Smooth muscle cell (in vitro differentiated cells): ENCODE measurements around the gene SEMA3B. TPM values are rescaled to one million over a fixed set of nuclear protein-coding genes. Genes with fewer than 3 reads are reported as not detected.

Experiments used
- DNase-seq: peaks from one replicate; lab custom pipeline; 2025; ENCODE audit not compliant: unreplicated experiment; lab: John Stamatoyannopoulos, UW
- H2AFZ ChIP-seq: fragments of 200-600 bp; sonication (generic); 2 replicates; pipeline ENCODE4 v1.6.0; 2016; ENCODE audit warnings: antibody characterized with exemption, low read depth, mild to moderate bottlenecking
- H3F3A ChIP-seq: fragments of 200-600 bp; sonication (generic); 2 replicates; pipeline ENCODE4 v1.6.0; 2017; ENCODE audit warnings: antibody characterized with exemption, low read depth
- H3K27ac ChIP-seq: fragments of 200-600 bp; sonication (generic); 2 replicates; pipeline ENCODE4 v1.5.1; 2016; ENCODE audit warnings: low read depth, mild to moderate bottlenecking
- H3K27me3 ChIP-seq: fragments of 200-600 bp; sonication (generic); 2 replicates; pipeline ENCODE4 v1.6.1; 2016; ENCODE audit warnings: low read depth, mild to moderate bottlenecking
- H3K36me3 ChIP-seq: fragments of 200-600 bp; sonication (generic); 2 replicates; pipeline ENCODE4 v1.5.1; 2016; ENCODE audit warnings: low read depth
- H3K4me1 ChIP-seq: fragments of 200-600 bp; sonication (generic); 2 replicates; pipeline ENCODE4 v1.5.1; 2016; ENCODE audit warnings: low read depth
- H3K4me2 ChIP-seq: fragments of 200-600 bp; sonication (generic); 2 replicates; pipeline ENCODE4 v1.6.0; 2016; ENCODE audit warnings: mild to moderate bottlenecking
- H3K4me3 ChIP-seq: fragments of 200-600 bp; sonication (generic); 2 replicates; pipeline ENCODE4 v1.5.1; 2016; ENCODE audit warnings: mild to moderate bottlenecking
- H3K79me2 ChIP-seq: fragments of 200-600 bp; sonication (generic); 2 replicates; pipeline ENCODE4 v1.6.0; 2016; ENCODE audit warnings: low read depth, mild to moderate bottlenecking
- H3K9ac ChIP-seq: fragments of 200-600 bp; sonication (generic); 2 replicates; pipeline ENCODE4 v1.6.0; 2016; ENCODE audit warnings: low read depth
- H3K9me3 ChIP-seq: fragments of 200-600 bp; sonication (generic); replicated peaks from 2 replicates; pipeline ENCODE4 v1.5.1; 2016; ENCODE audit warnings: low read depth
- H4K20me1 ChIP-seq: fragments of 200-600 bp; sonication (generic); 2 replicates; pipeline ENCODE4 v1.6.0; 2016; ENCODE audit warnings: low read depth
- WGBS: methylation state at CpG from one replicate; pipeline ENCODE4 v1.1.7; 2016; ENCODE audit warnings: low lambda C conversion rate; 5-methylcytosine and 5-hydroxymethylcytosine counted together
- polyA plus RNA-seq: library from polyadenylated mRNA; unstranded; fragments of >200 nt; fragmentation: Nextera tagmentation; extraction: Ambion mirVana; gene quantifications from 2 replicates; pipeline ENCODE4 v1.2.1, GENCODE V29; 2016
- total RNA-seq: library from RNA; depleted of rRNA; stranded (reverse); fragments of >200 nt; gene quantifications from 2 replicates; pipeline ENCODE4 v1.2.3, GENCODE V29; 2014
- TF ChIP-seq, protein P1 (sequence below): fragments of 200-600 bp; sonication (generic); IDR thresholded peaks from 2 replicates; pipeline ENCODE4 v1.5.1; 2017; ENCODE audit warnings: borderline replicate concordance, mild to moderate bottlenecking, antibody characterized with exemption; ENCODE audit not compliant: insufficient read depth, poor library complexity, severe bottlenecking

SEMA3B gene
- total and polyA plus RNA-seq, 2 experiments from 2014 or later = 26.3 to 48.3 TPM

DNA sequence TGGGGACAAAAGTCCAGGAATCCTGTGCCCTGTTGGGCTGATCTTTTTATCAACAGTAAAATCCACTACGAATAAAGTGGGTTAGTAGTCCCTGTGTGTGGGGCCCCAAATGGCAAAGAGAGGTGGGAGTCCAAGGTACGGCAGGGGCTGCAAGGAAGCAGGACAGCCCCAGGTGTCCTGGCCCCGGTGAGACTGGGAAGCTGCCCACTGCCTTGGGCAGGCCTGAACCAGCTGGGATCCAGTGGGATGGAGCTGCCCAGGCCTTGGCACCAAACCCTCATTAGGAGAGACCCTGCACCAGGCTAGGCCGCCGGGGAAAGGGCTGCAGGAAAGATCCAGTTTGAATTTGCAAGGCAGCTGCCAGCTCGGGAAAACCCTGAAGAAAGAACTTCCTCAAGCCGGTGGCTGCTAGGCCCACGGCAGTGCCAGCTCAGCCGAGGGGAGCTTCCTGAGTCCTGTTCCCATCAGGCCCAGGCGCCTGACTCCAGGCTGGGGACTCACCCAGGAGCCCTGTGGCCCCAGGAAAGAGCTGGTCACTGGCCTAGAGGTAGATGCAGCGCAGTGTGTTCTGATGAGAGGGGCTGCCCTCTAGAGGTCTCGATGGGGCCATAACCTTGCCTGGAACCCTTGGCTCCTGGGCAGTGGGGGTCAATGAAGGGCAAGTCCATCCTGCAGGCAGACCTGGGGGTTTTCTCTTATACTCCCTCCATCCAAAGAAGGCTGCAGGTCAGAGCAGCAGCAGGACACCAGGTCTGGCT, 47.4 kb upstream of the SEMA3B start:
- Histone ChIP-seq H3K36me3 (no peaks in the 10 kb centered on the region), H3K79me2 (no peaks in the 10 kb centered on the region), H3K4me2 (no peak overlapping the region), H3K9me3 (no peaks in the 10 kb centered on the region), H2AFZ (no peak overlapping the region), H3K4me3 (no peak overlapping the region), H4K20me1 (no peaks in the 10 kb centered on the region), H3K27ac (no peak overlapping the region), H3F3A (no peaks in the 10 kb centered on the region), H3K4me1 (no peaks in the 10 kb centered on the region), H3K9ac (no peak overlapping the region), H3K27me3 (no peaks in the 10 kb centered on the region)
- TF ChIP-seq, protein P1, sequence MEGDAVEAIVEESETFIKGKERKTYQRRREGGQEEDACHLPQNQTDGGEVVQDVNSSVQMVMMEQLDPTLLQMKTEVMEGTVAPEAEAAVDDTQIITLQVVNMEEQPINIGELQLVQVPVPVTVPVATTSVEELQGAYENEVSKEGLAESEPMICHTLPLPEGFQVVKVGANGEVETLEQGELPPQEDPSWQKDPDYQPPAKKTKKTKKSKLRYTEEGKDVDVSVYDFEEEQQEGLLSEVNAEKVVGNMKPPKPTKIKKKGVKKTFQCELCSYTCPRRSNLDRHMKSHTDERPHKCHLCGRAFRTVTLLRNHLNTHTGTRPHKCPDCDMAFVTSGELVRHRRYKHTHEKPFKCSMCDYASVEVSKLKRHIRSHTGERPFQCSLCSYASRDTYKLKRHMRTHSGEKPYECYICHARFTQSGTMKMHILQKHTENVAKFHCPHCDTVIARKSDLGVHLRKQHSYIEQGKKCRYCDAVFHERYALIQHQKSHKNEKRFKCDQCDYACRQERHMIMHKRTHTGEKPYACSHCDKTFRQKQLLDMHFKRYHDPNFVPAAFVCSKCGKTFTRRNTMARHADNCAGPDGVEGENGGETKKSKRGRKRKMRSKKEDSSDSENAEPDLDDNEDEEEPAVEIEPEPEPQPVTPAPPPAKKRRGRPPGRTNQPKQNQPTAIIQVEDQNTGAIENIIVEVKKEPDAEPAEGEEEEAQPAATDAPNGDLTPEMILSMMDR = no peak
- 72% methylated on average over 12 of the region's 12 CpGs for WGBS
- no peak for DNase-seq

DNA sequence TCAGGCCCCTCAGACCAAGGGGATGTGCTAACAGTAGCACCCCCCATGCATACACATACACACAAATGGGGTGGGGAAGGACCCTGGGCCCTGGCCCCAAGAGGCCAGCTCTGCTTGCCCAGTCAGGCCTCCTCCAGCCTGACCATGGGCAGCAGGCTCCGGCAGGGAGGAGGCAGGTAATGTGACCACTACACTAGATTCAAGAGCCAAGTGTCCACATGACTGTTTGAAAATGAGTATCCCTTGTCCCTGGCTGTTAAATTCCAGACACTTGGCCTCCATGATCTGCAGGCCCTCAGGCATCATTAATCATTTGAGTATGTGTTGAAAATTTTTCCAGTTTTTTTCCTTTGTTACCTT, 46.8 kb upstream of the SEMA3B start:
- WGBS = 82% methylated on average over 1 of the region's 1 CpG
- no peaks in the 10 kb centered on the region for H3K36me3 ChIP-seq

DNA sequence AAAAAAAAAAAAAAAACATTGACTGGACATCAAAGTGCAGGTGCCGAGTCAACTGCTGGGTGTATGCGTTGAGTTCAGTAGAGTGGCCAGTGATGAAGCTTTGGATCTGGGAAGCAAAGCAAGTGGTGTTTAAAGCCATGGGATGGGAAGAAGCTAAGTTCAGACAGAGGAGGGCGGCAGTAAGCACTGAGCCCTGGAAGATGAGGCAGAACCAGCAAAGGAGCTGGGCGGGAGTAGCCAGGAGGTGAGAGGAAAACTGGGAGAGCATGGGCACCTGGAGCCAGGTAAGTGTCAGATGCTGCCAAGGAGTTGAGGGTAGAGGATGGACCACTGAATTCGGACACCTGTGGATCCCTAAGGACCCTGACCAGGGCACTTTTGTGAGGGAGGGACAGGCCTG, 44.3 kb upstream of the SEMA3B start:
- Histone ChIP-seq H3K9ac (no peak overlapping the region), H3K27ac (no peak overlapping the region), H3K4me1 (peaks cover 10% of the 10 kb centered on the region), H4K20me1 (no peaks in the 10 kb centered on the region), H3K36me3 (no peaks in the 10 kb centered on the region), H3K4me2 (no peak overlapping the region), H3F3A (no peaks in the 10 kb centered on the region), H2AFZ (no peak overlapping the region), H3K4me3 (no peak overlapping the region), H3K9me3 (no peaks in the 10 kb centered on the region), H3K27me3 (no peaks in the 10 kb centered on the region), H3K79me2 (no peaks in the 10 kb centered on the region)
- 69% methylated on average over 5 of the region's 5 CpGs for WGBS
- TF ChIP-seq, protein P1 = no peak
- DNase-seq = no peak

More for the DNA sequence above, 46.8 kb upstream of the SEMA3B start:
- Histone ChIP-seq H3K27ac (no peak overlapping the region), H3K4me1 (no peaks in the 10 kb centered on the region), H3K4me2 (no peak overlapping the region), H3K27me3 (no peaks in the 10 kb centered on the region), H3K9ac (no peak overlapping the region), H3F3A (no peaks in the 10 kb centered on the region), H2AFZ (no peak overlapping the region), H3K79me2 (no peaks in the 10 kb centered on the region), H3K4me3 (no peak overlapping the region), H4K20me1 (no peaks in the 10 kb centered on the region), H3K9me3 (no peaks in the 10 kb centered on the region)
- no peak for DNase-seq
- TF ChIP-seq, protein P1 = no peak

DNA sequence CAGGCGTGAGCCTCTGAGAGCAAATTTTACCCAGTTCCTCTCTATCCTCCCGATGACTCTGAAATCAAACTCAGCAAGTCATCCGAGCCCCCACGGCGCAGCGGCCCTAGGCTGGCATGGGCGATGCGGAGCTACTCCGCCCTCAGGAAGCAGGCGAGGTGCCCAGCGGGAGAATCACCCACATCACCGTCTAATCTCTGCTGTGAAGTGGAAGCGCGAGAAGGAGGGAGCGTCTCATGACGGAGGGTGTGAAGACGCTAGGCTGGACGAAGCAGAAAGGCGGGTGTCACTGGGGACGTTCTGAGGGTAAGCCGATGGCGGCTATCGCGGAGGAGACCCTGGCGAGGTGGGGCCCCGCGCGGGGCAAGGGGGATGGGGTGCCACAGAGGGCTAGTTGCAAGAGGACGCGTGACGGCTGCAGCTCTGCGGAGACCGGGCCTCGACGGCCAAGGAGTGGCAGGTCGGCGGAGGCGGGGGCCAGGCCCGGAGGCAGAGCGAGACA, 42.0 kb upstream of the SEMA3B start:
- H3K79me2 ChIP-seq = no peaks in the 10 kb centered on the region
- TF ChIP-seq, protein P1 = no peak
- H3K36me3 ChIP-seq = no peaks in the 10 kb centered on the region
- no peaks in the 10 kb centered on the region for H3K27me3 ChIP-seq
- H3K4me1 ChIP-seq = peaks cover 10% of the 10 kb centered on the region
- H2AFZ ChIP-seq = peak overlapping the region; percentile 98
- 2% methylated on average over 27 of the region's 40 CpGs for WGBS
- H3K9me3 ChIP-seq = no peaks in the 10 kb centered on the region
- peak overlapping the region; percentile 35 for H3K9ac ChIP-seq
- H4K20me1 ChIP-seq = no peaks in the 10 kb centered on the region
- peak overlapping the region; percentile 72 for H3K4me3 ChIP-seq
- DNase-seq = peak; percentile 64
- H3K4me2 ChIP-seq = peak overlapping the region; percentile 86
- no peaks in the 10 kb centered on the region for H3F3A ChIP-seq
- H3K27ac ChIP-seq = peak overlapping the region; percentile 49
